Kidney (tissue), 14 donors: Measurements from ENCODE around the gene MLLT3. TPM values are rescaled to one million over a fixed set of nuclear protein-coding genes. Genes with fewer than 3 reads are reported as not detected.

Experiments
- DNase-seq, 5 donors: peaks; one replicate each; pipeline ENCODE4 v3.0.0-alpha.2; 2013 to 2020
- FAIRE-seq: peaks from 2 replicates; lab custom pipeline; 2012; peaks lifted over from hg19 to GRCh38; lab: Jason Lieb, UNC
- H3K27ac ChIP-seq, 2 donors: one replicate each; pipeline ENCODE4 v1.7.0; 2013; ENCODE audit warnings: low read depth in 2 of 2, low read length in 2 of 2, inconsistent platforms in 1 of 2
- H3K27me3 ChIP-seq: one replicate; pipeline ENCODE4 v1.7.1; 2013; ENCODE audit warnings: low read length, inconsistent platforms; ENCODE audit not compliant: control insufficient read depth, insufficient read depth
- H3K36me3 ChIP-seq, 3 donors: one replicate each; pipeline versions ENCODE4 v1.7.0 to v1.7.1; 2013; ENCODE audit warnings: low read length in 3 of 3, control low read depth in 1 of 3, inconsistent platforms in 1 of 3; ENCODE audit not compliant: insufficient read depth in 3 of 3, control insufficient read depth in 2 of 3
- H3K4me1 ChIP-seq, 3 donors: one replicate each; pipeline versions ENCODE4 v1.7.0 to v1.7.1; 2013; ENCODE audit warnings: low read length in 3 of 3, inconsistent platforms in 1 of 3, low read depth in 1 of 3; ENCODE audit not compliant: control insufficient read depth in 2 of 3, insufficient read depth in 2 of 3
- H3K4me3 ChIP-seq, 3 donors: one replicate each; pipeline versions ENCODE4 v1.7.0 to v1.8.1; 2013; ENCODE audit warnings: low read length in 3 of 3, control low read depth in 1 of 3, inconsistent platforms in 1 of 3
- H3K9ac ChIP-seq, 3 donors: one replicate each; pipeline versions ENCODE4 v1.7.0 to v1.7.1; 2013; ENCODE audit warnings: low read length in 3 of 3, control low read depth in 1 of 3, inconsistent platforms in 1 of 3
- H3K9me3 ChIP-seq, 3 donors: one replicate each; pipeline versions ENCODE4 v1.7.0 to v1.7.1; 2013; ENCODE audit warnings: low read length in 3 of 3, control low read depth in 1 of 3, inconsistent platforms in 1 of 3; ENCODE audit not compliant: control insufficient read depth in 2 of 3, insufficient read depth in 1 of 3
- CTCF ChIP-seq: IDR thresholded peaks from 3 replicates; pipeline ENCODE4 v1.5.1; 2012; ENCODE audit warnings: mild to moderate bottlenecking, moderate library complexity, borderline replicate concordance; ENCODE audit not compliant: insufficient read depth; ENCODE audit errors: extremely low read depth
- intact Hi-C: fragments of 100-400 bp; cut with DNase I; formaldehyde crosslinking; loops from one replicate; pipeline ENCODE4 v1.11.1; 2022
- polyA plus RNA-seq: library from polyadenylated mRNA; stranded (reverse); fragments of 350-450 nt; fragmentation: Illumina TruSeq; extraction: RNeasy Lipid Tissue Mini Kit (QIAGEN cat#74804); gene quantifications from one replicate; pipeline ENCODE4 v1.2.3, GENCODE V29; 2014; ENCODE audit warnings: low read depth, low replicate concordance; ENCODE audit not compliant: insufficient read depth
- total RNA-seq: library from RNA; stranded (reverse); fragmentation: NEBNext Ultra II Directional; extraction: Animal tissue kit (Norgen Biotek cat#: 25700); gene quantifications from one replicate; pipeline ENCODE4 v1.2.1, GENCODE V29; 2021
- donor health status: control.
- donor health status: control.
- donor health status: control.
- donor health status: control.
- donor health status: control.
- donor health status: DM: yes; HTN: yes; CAD: no.
- donor health status: Normal renal cell carcinoma (clear cell type).

The MLLT3 gene
- total and polyA plus RNA-seq, 2 donors from 2014 or later: 15.8 to 19.7 TPM

GRCh38 chr9:20488691-20489090 is 133.6 kb downstream of the MLLT3 start:
- H3K9me3 ChIP-seq: no peaks in the 10 kb centered on the region
- FAIRE-seq (no peak), DNase-seq (no peak)
- no peaks in the 10 kb centered on the region for H3K27me3 ChIP-seq
- TF ChIP-seq CTCF: no peak
- H3K9ac ChIP-seq: no peak overlapping the region
- H3K4me3 ChIP-seq: no peak overlapping the region
- no peak overlapping the region for H3K27ac ChIP-seq
- intact Hi-C loops: no loop called here
- no peaks in the 10 kb centered on the region for H3K4me1 ChIP-seq
- no peaks in the 10 kb centered on the region for H3K36me3 ChIP-seq

- no peak for TF ChIP-seq CTCF
- no peaks in the 10 kb centered on the region for H3K4me1 ChIP-seq
- FAIRE-seq (no peak), DNase-seq (no peak)
- no peak overlapping the region for H3K27ac ChIP-seq
- H3K36me3 ChIP-seq: no peaks in the 10 kb centered on the region
- H3K27me3 ChIP-seq: no peaks in the 10 kb centered on the region
- no peak overlapping the region for H3K9ac ChIP-seq
- H3K9me3 ChIP-seq: no peaks in the 10 kb centered on the region
- intact Hi-C loops: no loop called here
- H3K4me3 ChIP-seq: no peak overlapping the region
Measured at GRCh38 chr9:20486552-20486951, 135.7 kb downstream of the MLLT3 start.

- H3K27ac ChIP-seq: no peak overlapping the region
Measured at GRCh38 chr9:20481437-20481836, 140.9 kb downstream of the MLLT3 start.

More at GRCh38 chr9:20481437-20481836, 140.9 kb downstream of the MLLT3 start:
- Histone ChIP-seq H3K36me3 (no peaks in the 10 kb centered on the region), H3K27me3 (no peaks in the 10 kb centered on the region), H3K9me3 (no peaks in the 10 kb centered on the region), H3K4me3 (no peak overlapping the region), H3K9ac (no peak overlapping the region), H3K4me1 (no peaks in the 10 kb centered on the region)
- FAIRE-seq: no peak
- no peak for DNase-seq
- TF ChIP-seq CTCF: no peak
- intact Hi-C loops: no loop called here
